ENCODE results near the gene SPATS2.
A peak's percentile ranks its signal among the peaks of the same experiment; 100 is the strongest.
"Not testable (repeated sequence)": the region's sequence is repeated elsewhere in the genome, so short reads cannot be mapped to it uniquely, and the experiment has no call there.

The SPATS2 gene

DNA sequence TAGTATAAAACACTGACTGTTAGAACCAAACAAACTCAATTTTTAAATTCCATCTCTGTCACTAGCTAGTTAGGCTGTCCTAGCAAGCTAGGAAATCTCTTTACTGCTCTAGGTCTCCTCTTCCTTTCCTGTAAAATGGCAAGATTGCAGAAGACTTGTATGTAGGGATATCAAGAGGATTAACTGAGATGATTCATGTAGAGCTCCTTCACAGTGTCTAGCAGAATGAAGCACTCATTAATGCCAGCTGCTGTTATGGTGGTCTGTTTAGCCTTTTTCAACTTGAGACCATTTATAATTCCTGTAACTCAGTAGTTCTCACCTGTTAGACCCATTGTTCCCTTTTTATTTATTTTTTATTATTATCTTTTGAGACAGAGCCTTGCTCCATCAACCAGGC lies 103.7 kb downstream of the SPATS2 start:
- DNase-seq (ENCODE audit: low spot score) = no peak

DNA sequence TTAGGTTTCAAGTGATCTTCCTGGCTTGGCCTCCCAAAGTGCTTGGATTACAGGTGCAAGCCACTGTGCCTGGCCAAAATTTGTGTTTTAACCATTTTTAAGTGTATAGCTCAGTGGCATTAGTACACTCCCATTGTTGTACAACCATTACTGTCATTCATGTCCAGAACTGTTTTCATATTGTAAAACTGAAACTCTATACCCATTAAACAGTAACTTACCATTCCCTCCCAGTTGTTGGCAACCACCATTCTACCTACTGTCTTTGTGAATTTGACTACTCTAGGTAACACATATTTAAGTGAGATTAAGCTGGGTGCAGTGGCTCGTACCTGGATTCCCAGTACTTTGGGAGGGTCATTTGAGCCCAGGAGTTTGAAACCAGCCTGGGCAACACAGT lies 104.3 kb downstream of the SPATS2 start:
- DNase-seq (ENCODE audit: low spot score) = no peak

DNA sequence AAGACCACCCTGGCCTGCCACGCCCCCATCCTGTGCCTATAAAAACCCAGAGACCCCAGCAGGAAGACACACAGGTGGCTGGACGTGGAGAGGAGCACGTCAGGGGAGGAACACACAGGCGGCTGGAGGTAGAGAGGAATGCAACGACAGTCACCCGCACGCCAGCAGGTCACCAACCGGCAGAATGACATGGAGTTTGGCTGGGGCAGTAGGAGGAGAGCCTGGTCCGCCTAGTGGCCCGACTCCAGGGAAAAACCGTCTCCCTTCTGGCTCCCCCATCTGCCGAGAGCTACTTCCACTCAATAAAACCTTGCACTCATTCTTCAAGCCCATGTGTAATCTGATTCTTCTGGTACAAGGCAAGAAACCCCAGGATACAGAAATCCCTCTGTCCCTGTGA lies 108.8 kb downstream of the SPATS2 start:
- DNase-seq (ENCODE audit: low spot score) = no peak

DNA sequence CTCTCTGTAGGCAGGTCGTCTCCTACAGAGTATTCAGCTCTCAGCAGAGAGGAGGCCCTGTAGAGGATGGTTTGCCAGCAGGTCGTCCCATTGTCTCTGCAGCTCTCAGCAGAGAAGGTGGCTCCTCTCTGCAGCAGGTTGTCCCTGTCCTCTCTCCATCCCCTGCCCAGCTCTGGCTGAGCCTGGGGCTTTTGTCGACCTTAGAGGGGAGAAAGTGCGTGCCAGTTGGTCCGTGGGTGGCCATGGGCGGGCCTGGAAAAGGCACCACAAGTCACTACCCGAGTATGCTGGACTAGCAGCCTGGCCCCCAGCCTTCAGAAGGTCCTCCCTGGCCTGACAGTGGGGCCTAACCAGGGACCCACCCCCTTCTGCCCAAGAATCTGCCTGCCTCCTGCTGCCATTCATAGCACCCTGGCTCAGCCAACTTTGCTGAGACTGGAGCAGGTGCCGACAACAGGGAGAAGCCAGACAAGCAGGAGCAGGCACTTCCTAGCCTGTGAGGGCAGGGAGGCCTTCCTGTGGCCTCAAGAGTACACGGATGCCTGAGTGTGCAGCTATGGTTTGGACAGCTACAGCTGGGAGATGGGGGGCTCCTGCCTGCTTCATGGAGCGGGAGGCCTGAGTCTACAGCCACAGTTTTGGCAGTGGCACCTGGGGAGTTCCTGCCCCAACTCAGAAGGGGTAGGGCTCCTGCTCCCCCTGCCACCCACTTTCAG lies 111.8 kb downstream of the SPATS2 start:
- DNase-seq (ENCODE audit: low spot score) = no peak

- DNase-seq (ENCODE audit: low spot score) = peak; percentile 34
Observed at GRCh38 chr12:49482095-49483051, 115.1 kb downstream of the SPATS2 start.

- no peak for DNase-seq (ENCODE audit: low spot score)
Observed at GRCh38 chr12:49483619-49484018, 116.4 kb downstream of the SPATS2 start.

- no peak for DNase-seq (ENCODE audit: low spot score)
Observed at GRCh38 chr12:49487605-49488004, 120.3 kb downstream of the SPATS2 start.

DNA sequence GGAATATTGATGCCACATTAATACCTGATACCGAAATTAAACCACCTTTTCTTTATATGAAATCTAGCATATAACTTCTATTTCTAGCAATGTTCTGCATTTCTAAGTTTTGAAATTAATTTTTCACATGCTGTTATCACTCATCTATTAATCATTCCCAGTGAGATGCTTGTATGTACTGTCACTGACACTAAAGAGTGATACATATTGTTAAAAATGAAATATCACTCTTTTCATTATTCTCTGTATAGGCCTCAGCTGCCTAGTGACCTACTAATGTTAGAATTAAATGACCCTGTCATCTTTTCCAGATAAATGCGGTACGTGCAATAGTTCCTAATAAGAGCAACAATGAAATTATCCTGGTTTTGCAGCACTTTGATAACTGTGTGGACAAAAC lies 121.9 kb downstream of the SPATS2 start:
- no peak for DNase-seq (ENCODE audit: low spot score)

- DNase-seq (ENCODE audit: low spot score) = no peak
Observed at GRCh38 chr12:49489720-49490119, 122.5 kb downstream of the SPATS2 start.

DNA sequence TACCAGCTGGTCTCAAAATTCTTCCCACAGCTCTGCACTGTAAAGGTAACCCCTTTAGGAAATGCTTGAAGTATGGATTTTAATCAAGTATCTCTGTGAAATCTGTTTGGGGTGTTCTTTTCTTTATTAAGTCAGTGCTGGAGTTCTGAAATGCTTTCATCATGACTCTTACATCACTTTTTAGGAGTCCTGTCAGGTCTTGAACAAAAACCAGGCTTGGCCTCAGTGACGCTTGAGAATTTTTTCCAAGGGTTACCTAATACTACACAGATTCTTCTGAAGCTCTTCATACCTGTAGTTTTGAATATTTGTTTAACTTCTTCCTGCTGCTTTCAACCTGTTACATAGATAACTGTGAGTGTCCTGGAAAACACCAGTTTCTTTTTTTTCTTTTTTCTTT lies 124.6 kb downstream of the SPATS2 start:
- DNase-seq (ENCODE audit: low spot score) = no peak

DNA sequence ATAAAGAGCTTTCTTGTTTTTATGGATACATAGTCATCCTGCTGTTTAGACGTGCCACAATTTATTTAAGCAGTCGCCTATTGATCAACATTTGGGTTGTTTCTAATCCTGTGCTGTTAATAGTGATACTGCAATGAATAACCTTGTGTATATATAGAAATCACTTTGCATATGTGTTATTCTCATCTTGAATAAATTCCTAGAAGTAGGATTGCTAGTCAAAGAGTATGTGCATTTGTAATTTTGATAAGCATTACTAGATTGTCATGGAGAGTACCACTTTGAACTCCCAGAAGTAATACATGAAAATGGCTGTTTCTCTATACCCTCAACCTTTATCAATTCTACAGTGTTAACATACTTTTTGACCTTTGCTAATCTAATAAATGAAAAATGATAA lies 126.6 kb downstream of the SPATS2 start:
- no peak for DNase-seq (ENCODE audit: low spot score)

- no peak for DNase-seq (ENCODE audit: low spot score)
Observed at GRCh38 chr12:49496417-49497360, 129.4 kb downstream of the SPATS2 start.

- no peak for DNase-seq (ENCODE audit: low spot score)
Observed at GRCh38 chr12:49501895-49502294, 134.6 kb downstream of the SPATS2 start.

GRCh38 chr12:49502590-49502989 lies 135.3 kb downstream of the SPATS2 start:
- DNase-seq (ENCODE audit: low spot score) = no peak

GRCh38 chr12:49503674-49504180 lies 136.5 kb downstream of the SPATS2 start:
- no peak for DNase-seq (ENCODE audit: low spot score)

- no peak for DNase-seq (ENCODE audit: low spot score)
Observed at GRCh38 chr12:49505672-49506071, 138.4 kb downstream of the SPATS2 start.

DNA sequence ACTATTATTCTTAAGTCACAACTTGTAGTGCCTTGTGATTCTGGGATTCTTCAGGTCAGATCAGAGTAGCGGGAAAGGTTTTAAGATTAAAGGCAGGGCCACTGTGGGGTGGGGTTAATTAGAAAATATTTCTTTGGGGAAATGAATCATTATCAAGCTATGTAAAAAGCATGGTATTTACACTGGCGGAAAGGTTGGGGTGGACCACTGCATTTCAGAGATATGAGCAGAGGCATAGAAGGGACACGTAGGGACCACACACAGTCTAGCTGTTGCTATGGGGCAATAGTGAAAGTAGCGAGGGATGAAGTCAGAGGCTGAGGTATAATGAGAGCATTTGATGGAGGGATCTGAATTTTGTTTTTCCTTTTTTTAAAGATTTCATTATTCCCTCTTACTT lies 139.9 kb downstream of the SPATS2 start:
- DNase-seq (ENCODE audit: low spot score) = no peak

GRCh38 chr12:49509681-49510080 lies 142.4 kb downstream of the SPATS2 start:
- not testable (repeated sequence) for DNase-seq (ENCODE audit: low spot score)

- DNase-seq (ENCODE audit: low spot score) = no peak
Observed at GRCh38 chr12:49511410-49511809, 144.1 kb downstream of the SPATS2 start.

- DNase-seq (ENCODE audit: low spot score) = no peak
Observed at GRCh38 chr12:49512546-49512945, 145.3 kb downstream of the SPATS2 start.

GRCh38 chr12:49515266-49515665 lies 148.0 kb downstream of the SPATS2 start:
- no peak for DNase-seq (ENCODE audit: low spot score)

Data from HuH-7 (cell line).